ENCODE data around the gene GNAQ. TPM values are rescaled to one million over a fixed set of nuclear protein-coding genes. Genes with fewer than 3 reads are reported as not detected.

The GNAQ gene
- polyA plus RNA-seq, 3 donors: 8.3 to 51.0 (median 9.6) TPM

DNA sequence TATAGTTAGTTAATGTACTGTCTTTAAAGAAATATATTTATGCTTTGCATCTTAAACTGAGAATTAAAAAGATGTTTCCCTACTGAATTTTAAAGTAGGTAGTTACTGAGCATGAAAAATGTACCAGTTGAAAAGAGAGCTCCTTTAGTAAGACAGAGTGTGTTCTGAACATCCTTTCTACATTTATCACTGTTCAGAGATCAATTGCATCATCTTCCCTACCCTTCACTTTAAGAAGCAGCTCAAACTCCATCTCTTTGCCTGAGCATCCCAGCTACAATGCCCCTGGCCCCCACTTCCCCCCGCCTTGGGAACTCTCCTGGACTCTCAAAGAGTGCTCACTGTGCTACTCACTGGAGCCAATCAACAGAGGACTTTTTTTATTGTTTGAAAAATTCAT lies 164.7 kb downstream of the GNAQ start:
- intact Hi-C loops (cut with micrococcal nuclease): loop anchor here in 1 of 2 donors (10.0 kb wide), 1 partner anchor 68 kb away; no protein-coding TSS in a partner anchor
- no peak overlapping the region for H3K4me2 ChIP-seq (replicated peaks; ENCODE audit: extremely low read depth, low read length, poor library complexity, severe bottlenecking)
- no peaks in the 10 kb centered on the region for H3K27me3 ChIP-seq (ENCODE audit: control insufficient read depth in 2 of 2, insufficient read depth in 2 of 2, low read length in 2 of 2)
- TF ChIP-seq CTCF (IDR thresholded peaks at IDR 0.05): no peak
- peak overlapping the region in 1 of 2 donors; percentile 4 for H3K27ac ChIP-seq (ENCODE audit: low read depth in 1 of 2, low read length in 2 of 2)
- peaks cover 36% of the 10 kb centered on the region for H3K4me1 Mint-ChIP-seq
- H3K36me3 Mint-ChIP-seq: peaks cover 11 to 44% of the 10 kb centered on the region in 2 donors
- no peak overlapping the region for H3K4me3 ChIP-seq (replicated peaks in 1 of 3; ENCODE audit: low read depth in 2 of 3, low read length in 3 of 3)
- H3K27ac Mint-ChIP-seq: peak overlapping the region in 2 of 7 donors; percentile 79 to 80
- peaks cover 0 to 12% of the 10 kb centered on the region in 2 donors for H3K36me3 ChIP-seq (replicated peaks in 1 of 2; ENCODE audit: control insufficient read depth in 1 of 2, insufficient read depth in 2 of 2, low read length in 2 of 2)
- peaks cover 93% of the 10 kb centered on the region for H3K79me2 ChIP-seq (ENCODE audit: insufficient read depth, low read length)
- peaks cover 0 to 2% (median 0%) of the 10 kb centered on the region in 3 donors for H3K27me3 Mint-ChIP-seq (ENCODE audit: low read depth in 3 of 3)
- no peak overlapping the region for H3K4me3 Mint-ChIP-seq
- DNase-seq: no peak
- H3K9ac ChIP-seq (ENCODE audit: insufficient read depth, low read length, poor library complexity, severe bottlenecking): no peak overlapping the region
- peaks cover 4 to 6% of the 10 kb centered on the region in 2 donors for H3K9me3 ChIP-seq (replicated peaks in 1 of 2; ENCODE audit: control insufficient read depth in 1 of 2, insufficient read depth in 1 of 2, low read length in 2 of 2)
- H3K4me1 ChIP-seq (ENCODE audit: control insufficient read depth in 1 of 2, insufficient read depth in 2 of 2, low read length in 2 of 2): peaks cover 18 to 22% of the 10 kb centered on the region in 2 donors
- 100% methylated on average over 1 of the region's 1 CpG for WGBS (ENCODE audit: insufficient coverage)
- peaks cover 5 to 17% (median 9%) of the 10 kb centered on the region in 7 donors for H3K9me3 Mint-ChIP-seq
- H2AFZ ChIP-seq (ENCODE audit: insufficient read depth, low read depth, low read length, poor library complexity, severe bottlenecking): no peak overlapping the region
- peaks cover 95% of the 10 kb centered on the region for H4K20me1 ChIP-seq (ENCODE audit: insufficient read depth, low read length)

DNA sequence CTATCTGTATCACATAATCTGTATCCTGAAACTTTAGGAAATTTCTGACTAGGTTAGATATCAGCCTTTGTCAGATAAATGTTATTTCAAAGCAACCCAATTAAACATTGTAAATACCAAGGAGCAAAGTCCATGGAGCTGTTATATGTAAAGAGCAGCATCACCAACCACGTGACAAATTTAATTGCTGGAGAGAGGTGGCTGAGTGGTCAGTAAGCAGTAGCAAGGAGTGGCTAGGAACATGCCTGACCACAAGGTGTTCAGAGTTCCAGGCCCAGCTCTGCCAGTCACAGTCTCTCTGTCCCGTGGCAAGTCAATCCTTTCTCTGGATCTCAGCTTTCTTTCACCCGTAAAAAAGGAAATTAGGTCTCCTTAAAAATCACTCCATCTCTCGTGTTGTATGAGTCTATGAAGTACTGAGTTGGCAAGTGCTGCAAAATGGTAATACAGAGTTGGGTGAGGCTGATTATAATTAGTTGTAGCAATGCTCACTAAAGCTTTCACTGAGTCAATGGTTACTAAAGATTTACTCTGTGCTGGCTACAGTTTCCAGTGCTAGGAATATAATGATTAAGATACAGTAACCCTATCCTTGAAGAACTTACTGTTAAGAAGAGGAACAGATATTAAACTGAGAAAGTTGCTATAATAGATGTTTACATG lies 166.1 kb downstream of the GNAQ start:
- Histone ChIP-seq H3K27me3 (ENCODE audit: control insufficient read depth in 2 of 2, insufficient read depth in 2 of 2, low read length in 2 of 2) (no peaks in the 10 kb centered on the region), H3K4me1 (ENCODE audit: control insufficient read depth in 1 of 2, insufficient read depth in 2 of 2, low read length in 2 of 2) (peaks cover 18 to 22% of the 10 kb centered on the region in 2 donors), H3K79me2 (ENCODE audit: insufficient read depth, low read length) (peaks cover 93% of the 10 kb centered on the region), H3K36me3 (replicated peaks in 1 of 2; ENCODE audit: control insufficient read depth in 1 of 2, insufficient read depth in 2 of 2, low read length in 2 of 2) (peaks cover 0 to 21% of the 10 kb centered on the region in 2 donors), H3K27ac (ENCODE audit: low read depth in 1 of 2, low read length in 2 of 2) (peak overlapping the region in 1 of 2 donors; percentile 68), H3K4me3 (replicated peaks in 1 of 3; ENCODE audit: low read depth in 2 of 3, low read length in 3 of 3) (no peak overlapping the region), H3K9me3 (replicated peaks in 1 of 2; ENCODE audit: control insufficient read depth in 1 of 2, insufficient read depth in 1 of 2, low read length in 2 of 2) (peaks cover 4 to 6% of the 10 kb centered on the region in 2 donors), H2AFZ (ENCODE audit: insufficient read depth, low read depth, low read length, poor library complexity, severe bottlenecking) (no peak overlapping the region), H4K20me1 (ENCODE audit: insufficient read depth, low read length) (peaks cover 94% of the 10 kb centered on the region), H3K4me2 (replicated peaks; ENCODE audit: extremely low read depth, low read length, poor library complexity, severe bottlenecking) (no peak overlapping the region), H3K9ac (ENCODE audit: insufficient read depth, low read length, poor library complexity, severe bottlenecking) (no peak overlapping the region)
- Mint-ChIP-seq H3K27ac (peak overlapping the region in 6 of 7 donors; percentile 35 to 90 (median 66)), H3K4me1 (peaks cover 36% of the 10 kb centered on the region), H3K36me3 (peaks cover 20 to 48% of the 10 kb centered on the region in 2 donors), H3K27me3 (ENCODE audit: low read depth in 3 of 3) (no peaks in the 10 kb centered on the region), H3K4me3 (no peak overlapping the region), H3K9me3 (peaks cover 5 to 17% (median 9%) of the 10 kb centered on the region in 7 donors)
- intact Hi-C loops (cut with micrococcal nuclease): loop anchor here in 1 of 2 donors (10.0 kb wide), 1 partner anchor 69 kb away; no protein-coding TSS in a partner anchor
- no peak for DNase-seq
- 50% methylated on average over 1 of the region's 4 CpGs for WGBS (ENCODE audit: insufficient coverage)
- TF ChIP-seq CTCF (IDR thresholded peaks at IDR 0.05): no peak

Data from CD14-positive monocyte (primary cell).